HG03175 (cell line): ENCODE data around the gene FSCN2.

Experiments
- ATAC-seq: cut with Tn5 transposase; IDR thresholded peaks from one replicate; pipeline ENCODE4 v1.9.1; 2021; ENCODE audit warnings: mild to moderate bottlenecking, moderate library complexity; ENCODE audit not compliant: unreplicated experiment

The FSCN2 gene

GRCh38 chr17:81538651-81539570 lies 10.7 kb downstream of the FSCN2 start:
- no peak for ATAC-seq

GRCh38 chr17:81539571-81539900 lies 11.4 kb downstream of the FSCN2 start:
- no peak for ATAC-seq

- ATAC-seq, result no peak
These were observed 11.9 kb downstream of the FSCN2 start for GRCh38 chr17:81539961-81540675.

GRCh38 chr17:81540676-81541027 lies 12.5 kb downstream of the FSCN2 start:
- ATAC-seq, result no peak

GRCh38 chr17:81541123-81541522 lies 12.9 kb downstream of the FSCN2 start:
- ATAC-seq, result no peak

GRCh38 chr17:81542431-81543338 lies 14.5 kb downstream of the FSCN2 start:
- ATAC-seq, result no peak

GRCh38 chr17:81543339-81543675 lies 15.1 kb downstream of the FSCN2 start:
- ATAC-seq, result no peak

GRCh38 chr17:81543756-81544155 lies 15.6 kb downstream of the FSCN2 start:
- no peak for ATAC-seq

- ATAC-seq, result no peak
These were observed 16.3 kb downstream of the FSCN2 start for GRCh38 chr17:81544281-81544974.

GRCh38 chr17:81545160-81545949 lies 17.2 kb downstream of the FSCN2 start:
- no peak for ATAC-seq

- no peak for ATAC-seq
These were observed 18.9 kb downstream of the FSCN2 start for GRCh38 chr17:81546906-81547613.

- no peak for ATAC-seq
These were observed 19.4 kb downstream of the FSCN2 start for GRCh38 chr17:81547614-81547982.

- no peak for ATAC-seq
These were observed 20.9 kb downstream of the FSCN2 start for GRCh38 chr17:81549031-81549557.

GRCh38 chr17:81549826-81550225 lies 21.6 kb downstream of the FSCN2 start:
- no peak for ATAC-seq

- ATAC-seq, result no peak
These were observed 22.1 kb downstream of the FSCN2 start for GRCh38 chr17:81550285-81550684.

GRCh38 chr17:81550830-81551457 lies 22.8 kb downstream of the FSCN2 start:
- ATAC-seq, result no peak

- no peak for ATAC-seq
These were observed 23.5 kb downstream of the FSCN2 start for GRCh38 chr17:81551458-81552243.
